Loucy (cell line): Measurements from ENCODE around the gene KLHL33.

Experiments
- EZH2phosphoT487 ChIP-seq: fragments of 200-600 bp; IDR thresholded peaks from 2 replicates; pipeline ENCODE4 v1.6.1; 2018; ENCODE audit warnings: antibody characterized with exemption, mild to moderate bottlenecking, moderate library complexity, borderline replicate concordance
- TF ChIP-seq, protein P1 (sequence below): fragments of 200-600 bp; sonication (generic); conservative IDR thresholded peaks from 2 replicates; pipeline ENCODE4 v1.5.1; 2014; ENCODE audit warnings: mild to moderate bottlenecking, antibody characterized with exemption, low read length

GRCh38 chr14:20468764-20469241 lies 32.8 kb upstream of the KLHL33 start:
- TF ChIP-seq, protein P1, sequence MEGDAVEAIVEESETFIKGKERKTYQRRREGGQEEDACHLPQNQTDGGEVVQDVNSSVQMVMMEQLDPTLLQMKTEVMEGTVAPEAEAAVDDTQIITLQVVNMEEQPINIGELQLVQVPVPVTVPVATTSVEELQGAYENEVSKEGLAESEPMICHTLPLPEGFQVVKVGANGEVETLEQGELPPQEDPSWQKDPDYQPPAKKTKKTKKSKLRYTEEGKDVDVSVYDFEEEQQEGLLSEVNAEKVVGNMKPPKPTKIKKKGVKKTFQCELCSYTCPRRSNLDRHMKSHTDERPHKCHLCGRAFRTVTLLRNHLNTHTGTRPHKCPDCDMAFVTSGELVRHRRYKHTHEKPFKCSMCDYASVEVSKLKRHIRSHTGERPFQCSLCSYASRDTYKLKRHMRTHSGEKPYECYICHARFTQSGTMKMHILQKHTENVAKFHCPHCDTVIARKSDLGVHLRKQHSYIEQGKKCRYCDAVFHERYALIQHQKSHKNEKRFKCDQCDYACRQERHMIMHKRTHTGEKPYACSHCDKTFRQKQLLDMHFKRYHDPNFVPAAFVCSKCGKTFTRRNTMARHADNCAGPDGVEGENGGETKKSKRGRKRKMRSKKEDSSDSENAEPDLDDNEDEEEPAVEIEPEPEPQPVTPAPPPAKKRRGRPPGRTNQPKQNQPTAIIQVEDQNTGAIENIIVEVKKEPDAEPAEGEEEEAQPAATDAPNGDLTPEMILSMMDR = no peak
- TF ChIP-seq EZH2phosphoT487 = no peak
